ENCODE results near the gene RIF1.

RIF1 gene

GRCh38 chr2:151439127-151439526 is 29.4 kb downstream of the RIF1 start:
- H3K79me2 ChIP-seq (ENCODE audit: insufficient read depth, low read length) = no peaks in the 10 kb centered on the region
- H3K9me2 ChIP-seq (replicated peaks; ENCODE audit: low read depth, low read length) = no peaks in the 10 kb centered on the region
- H4K20me1 ChIP-seq (ENCODE audit: insufficient read depth, low read length, poor library complexity, severe bottlenecking) = no peaks in the 10 kb centered on the region
- no peak overlapping the region for H3K9ac ChIP-seq (ENCODE audit: low read depth, low read length, poor library complexity, severe bottlenecking)
- H3K9me3 ChIP-seq (ENCODE audit: insufficient read depth, low read depth, low read length) = no peaks in the 10 kb centered on the region
- no peak overlapping the region for H2AFZ ChIP-seq (ENCODE audit: low read length)
- no peaks in the 10 kb centered on the region for H3K27me3 ChIP-seq (ENCODE audit: insufficient read depth, low read length, poor library complexity, severe bottlenecking)
- no peaks in the 10 kb centered on the region for H3F3A ChIP-seq (ENCODE audit: low read depth)
- H3K4me1 ChIP-seq (ENCODE audit: insufficient read depth, low read length, poor library complexity, severe bottlenecking) = no peaks in the 10 kb centered on the region
- H3K4me2 ChIP-seq (ENCODE audit: low read depth, low read length, poor library complexity, severe bottlenecking) = no peak overlapping the region
- H3K36me3 ChIP-seq (ENCODE audit: insufficient read depth, low read length) = peaks cover 90% of the 10 kb centered on the region
- TF ChIP-seq, protein P1, sequence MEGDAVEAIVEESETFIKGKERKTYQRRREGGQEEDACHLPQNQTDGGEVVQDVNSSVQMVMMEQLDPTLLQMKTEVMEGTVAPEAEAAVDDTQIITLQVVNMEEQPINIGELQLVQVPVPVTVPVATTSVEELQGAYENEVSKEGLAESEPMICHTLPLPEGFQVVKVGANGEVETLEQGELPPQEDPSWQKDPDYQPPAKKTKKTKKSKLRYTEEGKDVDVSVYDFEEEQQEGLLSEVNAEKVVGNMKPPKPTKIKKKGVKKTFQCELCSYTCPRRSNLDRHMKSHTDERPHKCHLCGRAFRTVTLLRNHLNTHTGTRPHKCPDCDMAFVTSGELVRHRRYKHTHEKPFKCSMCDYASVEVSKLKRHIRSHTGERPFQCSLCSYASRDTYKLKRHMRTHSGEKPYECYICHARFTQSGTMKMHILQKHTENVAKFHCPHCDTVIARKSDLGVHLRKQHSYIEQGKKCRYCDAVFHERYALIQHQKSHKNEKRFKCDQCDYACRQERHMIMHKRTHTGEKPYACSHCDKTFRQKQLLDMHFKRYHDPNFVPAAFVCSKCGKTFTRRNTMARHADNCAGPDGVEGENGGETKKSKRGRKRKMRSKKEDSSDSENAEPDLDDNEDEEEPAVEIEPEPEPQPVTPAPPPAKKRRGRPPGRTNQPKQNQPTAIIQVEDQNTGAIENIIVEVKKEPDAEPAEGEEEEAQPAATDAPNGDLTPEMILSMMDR (conservative IDR thresholded peaks at IDR 0.05; ENCODE audit: low read length) = no peak
- TF ChIP-seq EZH2phosphoT487 (IDR thresholded peaks at IDR 0.05; ENCODE audit: borderline replicate concordance) = no peak
- H3K4me3 ChIP-seq (ENCODE audit: low read length, poor library complexity, severe bottlenecking) = no peak overlapping the region

DNA sequence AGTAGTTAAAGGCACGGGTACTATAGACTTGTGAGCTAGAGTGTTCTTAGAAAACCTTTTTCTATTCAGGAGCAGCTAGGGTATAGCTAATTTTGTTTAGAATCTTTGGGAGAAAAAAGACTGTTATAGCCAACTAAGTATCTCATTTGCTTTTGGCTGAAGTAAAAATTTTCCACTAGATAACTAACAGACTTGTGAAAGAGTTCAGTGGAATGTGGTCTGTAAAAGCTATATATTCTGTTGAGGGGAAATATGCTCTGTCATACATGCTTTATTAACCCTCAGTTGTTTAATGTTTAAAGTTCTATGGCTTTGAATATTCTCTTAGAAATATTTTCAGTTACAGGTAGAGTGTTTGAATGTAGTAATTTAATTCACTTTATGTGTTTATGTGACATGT is 49.7 kb downstream of the RIF1 start:
- no peak for TF ChIP-seq EZH2phosphoT487 (IDR thresholded peaks at IDR 0.05; ENCODE audit: borderline replicate concordance)
- TF ChIP-seq, protein P1 (conservative IDR thresholded peaks at IDR 0.05; ENCODE audit: low read length) = no peak
- H3K27me3 ChIP-seq (ENCODE audit: insufficient read depth, low read length, poor library complexity, severe bottlenecking) = no peaks in the 10 kb centered on the region
- no peaks in the 10 kb centered on the region for H3K4me1 ChIP-seq (ENCODE audit: insufficient read depth, low read length, poor library complexity, severe bottlenecking)
- H3K9ac ChIP-seq (ENCODE audit: low read depth, low read length, poor library complexity, severe bottlenecking) = no peak overlapping the region
- no peaks in the 10 kb centered on the region for H3F3A ChIP-seq (ENCODE audit: low read depth)
- no peaks in the 10 kb centered on the region for H3K79me2 ChIP-seq (ENCODE audit: insufficient read depth, low read length)
- peaks cover 91% of the 10 kb centered on the region for H3K36me3 ChIP-seq (ENCODE audit: insufficient read depth, low read length)
- no peaks in the 10 kb centered on the region for H3K9me2 ChIP-seq (replicated peaks; ENCODE audit: low read depth, low read length)
- no peaks in the 10 kb centered on the region for H4K20me1 ChIP-seq (ENCODE audit: insufficient read depth, low read length, poor library complexity, severe bottlenecking)
- H2AFZ ChIP-seq (ENCODE audit: low read length) = no peak overlapping the region
- no peaks in the 10 kb centered on the region for H3K9me3 ChIP-seq (ENCODE audit: insufficient read depth, low read depth, low read length)
- no peak overlapping the region for H3K4me2 ChIP-seq (ENCODE audit: low read depth, low read length, poor library complexity, severe bottlenecking)
- H3K4me3 ChIP-seq (ENCODE audit: low read length, poor library complexity, severe bottlenecking) = no peak overlapping the region

DNA sequence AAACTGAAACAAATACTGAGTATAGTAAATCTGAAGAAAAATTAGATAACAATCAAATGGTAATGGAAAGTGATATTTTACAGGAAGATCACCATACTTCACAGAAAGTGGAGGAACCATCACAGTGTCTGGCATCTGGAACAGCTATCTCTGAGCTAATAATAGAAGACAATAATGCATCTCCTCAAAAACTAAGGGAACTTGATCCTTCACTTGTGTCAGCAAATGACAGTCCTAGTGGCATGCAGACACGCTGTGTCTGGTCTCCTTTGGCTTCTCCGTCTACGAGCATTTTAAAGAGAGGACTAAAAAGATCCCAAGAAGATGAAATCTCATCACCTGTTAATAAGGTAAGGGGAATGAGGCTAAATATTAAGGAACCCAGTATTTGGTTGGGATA is 56.1 kb downstream of the RIF1 start:
- Histone ChIP-seq H2AFZ (ENCODE audit: low read length) (no peak overlapping the region), H3K9ac (ENCODE audit: low read depth, low read length, poor library complexity, severe bottlenecking) (no peak overlapping the region)

More for the DNA sequence above, 56.1 kb downstream of the RIF1 start:
- Histone ChIP-seq H3K4me1 (ENCODE audit: insufficient read depth, low read length, poor library complexity, severe bottlenecking) (no peaks in the 10 kb centered on the region), H3K9me2 (replicated peaks; ENCODE audit: low read depth, low read length) (no peaks in the 10 kb centered on the region), H3K4me3 (ENCODE audit: low read length, poor library complexity, severe bottlenecking) (no peak overlapping the region), H3K4me2 (ENCODE audit: low read depth, low read length, poor library complexity, severe bottlenecking) (no peak overlapping the region), H3K36me3 (ENCODE audit: insufficient read depth, low read length) (peaks cover 97% of the 10 kb centered on the region), H3F3A (ENCODE audit: low read depth) (no peaks in the 10 kb centered on the region), H3K27me3 (ENCODE audit: insufficient read depth, low read length, poor library complexity, severe bottlenecking) (no peaks in the 10 kb centered on the region), H4K20me1 (ENCODE audit: insufficient read depth, low read length, poor library complexity, severe bottlenecking) (no peaks in the 10 kb centered on the region), H3K79me2 (ENCODE audit: insufficient read depth, low read length) (no peaks in the 10 kb centered on the region), H3K9me3 (ENCODE audit: insufficient read depth, low read depth, low read length) (no peaks in the 10 kb centered on the region)
- TF ChIP-seq, protein P1 (conservative IDR thresholded peaks at IDR 0.05; ENCODE audit: low read length) = no peak
- TF ChIP-seq EZH2phosphoT487 (IDR thresholded peaks at IDR 0.05; ENCODE audit: borderline replicate concordance) = no peak
